HCT116 (cell line): ENCODE data around the gene ANXA5. TPM values are rescaled to one million over a fixed set of nuclear protein-coding genes. Genes with fewer than 3 reads are reported as not detected.
A peak's percentile ranks its signal among the peaks of the same experiment; 100 is the strongest.

Experiments
- ATAC-seq: fragments of 200-7000 bp; cut with Tn5 transposase; 2 replicates; pipeline ENCODE4 v1.9.1; 2020; ENCODE audit warnings: mild to moderate bottlenecking, moderate library complexity
- BruUV-seq: library from RNA; stranded (reverse); fragments of 400-500 nt; replicated peaks from 2 replicates; lab custom pipeline; 2021; lab: Mats Ljungman, UMichigan
- CTCF ChIA-PET: fragments of 300-600 bp; sonication (Branson Sonifier 250); formaldehyde crosslinking; loops from one replicate; lab custom pipeline; 2021; ENCODE audit warnings: antibody characterized with exemption; lab: Charles Lee
- POLR2A ChIA-PET: fragments of 300-600, 350-600 bp; sonication (Branson Sonifier 250); formaldehyde crosslinking; loops from one replicate; lab custom pipeline; 2021; ENCODE audit warnings: antibody characterized with exemption; lab: Charles Lee
- RAD21 ChIA-PET, 2 experiments: fragments of 300-600 bp; sonication (Branson Sonifier 250); formaldehyde crosslinking; loops; one replicate each; lab custom pipeline; 2023; ENCODE audit warnings: low total read pairs in 2 of 2; ENCODE audit not compliant: uncharacterized antibody in 2 of 2, unreplicated experiment in 2 of 2, low non-redundant PET in 1 of 2; lab: Charles Lee
- DNase-seq: peaks from one replicate; pipeline ENCODE4 v3.0.0-alpha.2; 2010; ENCODE audit warnings: low read depth, low spot score
- H2AFZ ChIP-seq: fragments of 200-600 bp; shearing (Covaris generic), sonication (generic); 2 replicates; pipeline ENCODE4 v1.6.1; 2017; ENCODE audit warnings: low read depth, mixed run types, mixed read lengths, antibody characterized with exemption, low read length; ENCODE audit not compliant: poor library complexity, severe bottlenecking
- H3K27ac ChIP-seq: 2 replicates; pipeline ENCODE4 v1.5.1; 2012; ENCODE audit warnings: low read depth, low read length
- H3K27me3 ChIP-seq: fragments of 200-600 bp; sonication (generic); 2 replicates; pipeline ENCODE4 v1.6.1; 2016; ENCODE audit warnings: mixed run types, low read length, mixed read lengths; ENCODE audit not compliant: insufficient read depth
- H3K36me3 ChIP-seq, 2 experiments: fragments of 200-500 bp in 1 of 2; fragments of 200-600 bp in 1 of 2; sonication (Bioruptor generic) in 1 of 2; sonication (generic) in 1 of 2; 2 replicates each; pipeline versions ENCODE4 v1.5.1 to v1.6.1; 2014 to 2016; ENCODE audit warnings: low read length in 2 of 2, inconsistent platforms in 1 of 2, mixed read lengths in 1 of 2, mixed run types in 1 of 2; ENCODE audit not compliant: insufficient read depth in 2 of 2, control insufficient read depth in 1 of 2
- H3K4me1 ChIP-seq, 2 experiments: fragments of 200-600 bp in 1 of 2; sonication (generic) in 1 of 2; 2 replicates each; pipeline versions ENCODE4 v1.5.1 to v1.6.1; 2012 to 2017; ENCODE audit warnings: low read length in 2 of 2, inconsistent platforms in 1 of 2, mild to moderate bottlenecking in 1 of 2, mixed read lengths in 1 of 2, mixed run types in 1 of 2, moderate library complexity in 1 of 2; ENCODE audit not compliant: insufficient read depth in 2 of 2, control insufficient read depth in 1 of 2
- H3K4me2 ChIP-seq: fragments of 200-600 bp; sonication (generic); 2 replicates; pipeline ENCODE4 v1.6.1; 2017; ENCODE audit warnings: mixed run types, low read length, mixed read lengths
- H3K4me3 ChIP-seq, 2 experiments: fragments of 200-600 bp in 1 of 2; sonication (generic) in 1 of 2; replicated peaks in 1 of 2; 2 replicates each; pipeline ENCODE4 v1.5.1; 2011 to 2016; ENCODE audit warnings: low read length in 2 of 2, control low read depth in 1 of 2, low read depth in 1 of 2, mild to moderate bottlenecking in 1 of 2, mixed read lengths in 1 of 2, mixed run types in 1 of 2
- H3K79me2 ChIP-seq: fragments of 200-600 bp; sonication (generic); 2 replicates; pipeline ENCODE4 v1.6.1; 2017; ENCODE audit warnings: mild to moderate bottlenecking, mixed run types, low read length, moderate library complexity, mixed read lengths; ENCODE audit not compliant: insufficient read depth
- H3K9ac ChIP-seq: fragments of 200-600 bp; sonication (generic); 2 replicates; pipeline ENCODE4 v1.6.1; 2016; ENCODE audit warnings: low read length, mixed read lengths
- H3K9me2 ChIP-seq: fragments of 200-600 bp; sonication (generic), shearing (Covaris generic); 2 replicates; pipeline ENCODE4 v1.6.1; 2017; ENCODE audit warnings: mixed run types, mild to moderate bottlenecking, moderate library complexity; ENCODE audit not compliant: insufficient read depth
- H3K9me3 ChIP-seq, 2 experiments: fragments of 200-500 bp in 1 of 2; fragments of 200-600 bp in 1 of 2; sonication (Bioruptor generic) in 1 of 2; sonication (generic) in 1 of 2; 2 replicates each; pipeline ENCODE4 v1.6.1; 2014 to 2017; ENCODE audit warnings: low read length in 2 of 2, mixed read lengths in 2 of 2, inconsistent platforms in 1 of 2, low read depth in 1 of 2, mild to moderate bottlenecking in 1 of 2, mixed run types in 1 of 2, moderate library complexity in 1 of 2; ENCODE audit not compliant: control insufficient read depth in 1 of 2, insufficient read depth in 1 of 2
- H4K20me1 ChIP-seq: fragments of 200-600 bp; sonication (generic), shearing (Covaris generic); 2 replicates; pipeline ENCODE4 v1.6.1; 2017; ENCODE audit warnings: mixed run types, mild to moderate bottlenecking, moderate library complexity; ENCODE audit not compliant: insufficient read depth
- ELF1 ChIP-seq: IDR thresholded peaks from 2 replicates; pipeline ENCODE4 v1.6.1; 2012; ENCODE audit warnings: low read depth, borderline replicate concordance
- JUND ChIP-seq: IDR thresholded peaks from 2 replicates; pipeline ENCODE4 v1.6.1; 2012
- MAX ChIP-seq: IDR thresholded peaks from 2 replicates; pipeline ENCODE4 v1.6.1; 2012
- SIN3A ChIP-seq: IDR thresholded peaks from 2 replicates; pipeline ENCODE4 v1.6.1; 2012; ENCODE audit warnings: low read depth
- TCF7L2 ChIP-seq: IDR thresholded peaks from 2 replicates; pipeline ENCODE4 v1.7.0; 2011; ENCODE audit warnings: borderline replicate concordance, inconsistent platforms; ENCODE audit not compliant: insufficient read depth, insufficient read length; ENCODE audit errors: extremely low read depth
- ZFX ChIP-seq: fragments of 450-650 bp; IDR thresholded peaks from 2 replicates; pipeline ENCODE4 v1.6.1; 2017
- intact Hi-C: fragments of 100-400 bp; cut with micrococcal nuclease; formaldehyde crosslinking; loops from 2 replicates; pipeline ENCODE4 v1.10.0; 2022
- total RNA-seq: library from RNA; stranded (reverse); gene quantifications from one replicate; pipeline ENCODE4 v1.2.1, GENCODE V29; 2021; ENCODE audit not compliant: unreplicated experiment
- TF ChIP-seq, protein P1 (sequence below): IDR thresholded peaks from 2 replicates; pipeline ENCODE4 v1.6.1; 2011; ENCODE audit warnings: mild to moderate bottlenecking, low read length, moderate library complexity; ENCODE audit not compliant: insufficient replicate concordance; ENCODE audit errors: extremely low read depth
- TF ChIP-seq, protein P2 (sequence below), 3 experiments: fragments of 200-600 bp in 1 of 3; sonication (generic) in 1 of 3; IDR thresholded peaks in 2 of 3; conservative IDR thresholded peaks in 1 of 3; 2 replicates each; pipeline ENCODE4 v1.5.1; 2012 to 2017; ENCODE audit warnings: low read depth in 2 of 3, low read length in 2 of 3, antibody characterized with exemption in 1 of 3, borderline replicate concordance in 1 of 3, control low read depth in 1 of 3, mild to moderate bottlenecking in 1 of 3, mixed read lengths in 1 of 3, mixed run types in 1 of 3, moderate library complexity in 1 of 3; ENCODE audit not compliant: insufficient read depth in 1 of 3

The ANXA5 gene
- total RNA-seq, 1 experiment from 2014 or later: 186 TPM

DNA sequence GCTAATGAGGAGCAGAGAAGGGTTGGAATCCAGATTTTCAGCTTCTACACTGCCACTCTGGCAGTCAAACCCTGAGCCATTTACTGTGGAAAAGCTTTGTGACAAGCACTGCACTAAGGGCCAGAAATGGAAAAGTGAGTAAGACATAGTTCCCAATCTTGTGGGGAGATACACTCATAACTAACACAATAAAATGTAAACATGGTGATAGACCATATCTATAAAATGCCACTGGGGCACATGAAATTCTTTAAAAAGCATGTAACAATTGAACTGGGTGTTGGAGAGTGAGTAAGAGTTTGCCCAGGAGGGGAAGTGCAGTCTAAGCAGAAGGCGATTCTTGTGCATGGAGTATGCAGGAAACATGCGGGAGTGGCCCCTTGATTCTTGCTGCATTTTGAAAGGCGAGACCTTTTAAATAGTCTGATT, 32.0 kb upstream of the ANXA5 start:
- ChIA-PET RAD21 (no interaction called here), CTCF (interaction anchor here (0.9 to 1.2 kb wide), 2 partner anchors 8 to 33 kb away, joined by 3 to 4 read pairs; partner anchors contain the start of gene ANXA5)
- BruUV-seq: no TSS peak

More for the DNA sequence above, 32.0 kb upstream of the ANXA5 start:
- no peaks in the 10 kb centered on the region for H3K9me3 ChIP-seq
- H3K27me3 ChIP-seq: no peaks in the 10 kb centered on the region
- no peak overlapping the region for H3K4me2 ChIP-seq
- no peak overlapping the region for H3K27ac ChIP-seq
- H3K36me3 ChIP-seq: no peaks in the 10 kb centered on the region
- H2AFZ ChIP-seq: peak overlapping the region; percentile 74
- H3K9me2 ChIP-seq: no peaks in the 10 kb centered on the region
- H3K4me3 ChIP-seq: no peak overlapping the region
- no peaks in the 10 kb centered on the region for H3K79me2 ChIP-seq
- no peaks in the 10 kb centered on the region for H4K20me1 ChIP-seq
- no peak overlapping the region for H3K9ac ChIP-seq
- intact Hi-C loops: loop anchor here (5.0 kb wide), 1 partner anchor 62 kb away; no protein-coding TSS in a partner anchor
- TF ChIP-seq ELF1 (no peak), JUND (no peak), MAX (no peak), TCF7L2 (no peak), ZFX (no peak), SIN3A (no peak)
- TF ChIP-seq, protein P1, sequence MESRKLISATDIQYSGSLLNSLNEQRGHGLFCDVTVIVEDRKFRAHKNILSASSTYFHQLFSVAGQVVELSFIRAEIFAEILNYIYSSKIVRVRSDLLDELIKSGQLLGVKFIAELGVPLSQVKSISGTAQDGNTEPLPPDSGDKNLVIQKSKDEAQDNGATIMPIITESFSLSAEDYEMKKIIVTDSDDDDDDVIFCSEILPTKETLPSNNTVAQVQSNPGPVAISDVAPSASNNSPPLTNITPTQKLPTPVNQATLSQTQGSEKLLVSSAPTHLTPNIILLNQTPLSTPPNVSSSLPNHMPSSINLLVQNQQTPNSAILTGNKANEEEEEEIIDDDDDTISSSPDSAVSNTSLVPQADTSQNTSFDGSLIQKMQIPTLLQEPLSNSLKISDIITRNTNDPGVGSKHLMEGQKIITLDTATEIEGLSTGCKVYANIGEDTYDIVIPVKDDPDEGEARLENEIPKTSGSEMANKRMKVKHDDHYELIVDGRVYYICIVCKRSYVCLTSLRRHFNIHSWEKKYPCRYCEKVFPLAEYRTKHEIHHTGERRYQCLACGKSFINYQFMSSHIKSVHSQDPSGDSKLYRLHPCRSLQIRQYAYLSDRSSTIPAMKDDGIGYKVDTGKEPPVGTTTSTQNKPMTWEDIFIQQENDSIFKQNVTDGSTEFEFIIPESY: no peak
- TF ChIP-seq, protein P2, sequence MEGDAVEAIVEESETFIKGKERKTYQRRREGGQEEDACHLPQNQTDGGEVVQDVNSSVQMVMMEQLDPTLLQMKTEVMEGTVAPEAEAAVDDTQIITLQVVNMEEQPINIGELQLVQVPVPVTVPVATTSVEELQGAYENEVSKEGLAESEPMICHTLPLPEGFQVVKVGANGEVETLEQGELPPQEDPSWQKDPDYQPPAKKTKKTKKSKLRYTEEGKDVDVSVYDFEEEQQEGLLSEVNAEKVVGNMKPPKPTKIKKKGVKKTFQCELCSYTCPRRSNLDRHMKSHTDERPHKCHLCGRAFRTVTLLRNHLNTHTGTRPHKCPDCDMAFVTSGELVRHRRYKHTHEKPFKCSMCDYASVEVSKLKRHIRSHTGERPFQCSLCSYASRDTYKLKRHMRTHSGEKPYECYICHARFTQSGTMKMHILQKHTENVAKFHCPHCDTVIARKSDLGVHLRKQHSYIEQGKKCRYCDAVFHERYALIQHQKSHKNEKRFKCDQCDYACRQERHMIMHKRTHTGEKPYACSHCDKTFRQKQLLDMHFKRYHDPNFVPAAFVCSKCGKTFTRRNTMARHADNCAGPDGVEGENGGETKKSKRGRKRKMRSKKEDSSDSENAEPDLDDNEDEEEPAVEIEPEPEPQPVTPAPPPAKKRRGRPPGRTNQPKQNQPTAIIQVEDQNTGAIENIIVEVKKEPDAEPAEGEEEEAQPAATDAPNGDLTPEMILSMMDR (IDR thresholded peaks at IDR 0.05 in 2 of 3, conservative IDR thresholded peaks at IDR 0.05 in 1 of 3; ENCODE audit: borderline replicate concordance in 1 of 3, insufficient read depth in 1 of 3, low read depth in 2 of 3, low read length in 2 of 3): no peak
- POLR2A ChIA-PET: no interaction called here
- ATAC-seq (no peak), DNase-seq (no peak)
- peaks cover 0 to 20% of the 10 kb centered on the region in 2 experiments; a peak in 2 of 4 replicates for H3K4me1 ChIP-seq
